Upper lobe of left lung (tissue), 4 donors: ENCODE data around the gene CCNA1.

Experiments used
- CTCF ChIP-seq, 6 experiments: fragments of 450-650 bp in 4 of 6; fragments of 200-600 bp in 2 of 6; sonication (generic) in 2 of 6; IDR thresholded peaks; one replicate each; pipeline ENCODE4 v1.5.1; 2016 to 2019; ENCODE audit warnings: antibody characterized with exemption in 6 of 6
- EP300 ChIP-seq, 4 donors: sonication (generic); formaldehyde crosslinking; IDR thresholded peaks; one replicate each; pipeline ENCODE4 v1.5.1; 2017; ENCODE audit warnings: antibody characterized with exemption in 4 of 4, control low read depth in 2 of 4
- POLR2A ChIP-seq, 4 donors: fragments of 450-650 bp; IDR thresholded peaks; one replicate each; pipeline ENCODE4 v1.5.1; 2016 to 2017; ENCODE audit warnings: antibody characterized with exemption in 4 of 4, mild to moderate bottlenecking in 2 of 4

- TF ChIP-seq POLR2A (IDR thresholded peaks at IDR 0.05) (no peak), CTCF (IDR thresholded peaks at IDR 0.05) (no peak), EP300 (IDR thresholded peaks at IDR 0.05) (no peak)
Observed at GRCh38 chr13:36438594-36439483, 6.5 kb downstream of the CCNA1 start.
